SU-DHL-6 (cell line): ENCODE data around the gene CDC42EP5.

Experiments used
- CTCF ChIP-seq: fragments of 200-600 bp; sonication (generic); IDR thresholded peaks from one replicate; pipeline ENCODE4 v1.5.1; 2017; ENCODE audit warnings: antibody characterized with exemption, mild to moderate bottlenecking, low read length, moderate library complexity; ENCODE audit not compliant: insufficient read depth, poor library complexity, severe bottlenecking
- EZH2phosphoT487 ChIP-seq: fragments of 200-600 bp; sonication (generic), shearing (Covaris generic); conservative IDR thresholded peaks from 2 replicates; pipeline ENCODE4 v1.6.1; 2018; ENCODE audit warnings: mild to moderate bottlenecking, antibody characterized with exemption, low read length, moderate library complexity, mixed read lengths

GRCh38 chr19:54436031-54436523 lies 37.0 kb downstream of the CDC42EP5 start:
- no peak for TF ChIP-seq CTCF
- TF ChIP-seq EZH2phosphoT487, result no peak
